Ascending aorta (tissue), 2 donors: Measurements from ENCODE around the gene RASA1. TPM values are rescaled to one million over a fixed set of nuclear protein-coding genes. Genes with fewer than 3 reads are reported as not detected.

Experiments
- DNase-seq, 2 donors: peaks; one replicate each; pipeline ENCODE4 v3.0.0-alpha.2; 2019; ENCODE audit warnings: low spot score in 2 of 2
- H3K27ac ChIP-seq, 2 donors: fragments of 200-600 bp; sonication (generic); one replicate each; pipeline ENCODE4 v1.5.1; 2016 to 2017; ENCODE audit warnings: mild to moderate bottlenecking in 1 of 2
- H3K27me3 ChIP-seq: fragments of 200-600 bp; sonication (generic); one replicate; pipeline ENCODE4 v1.5.1; 2017
- H3K36me3 ChIP-seq, 2 donors: fragments of 200-600 bp; sonication (generic); one replicate each; pipeline ENCODE4 v1.5.1; 2016
- H3K4me1 ChIP-seq, 2 donors: fragments of 200-600 bp; sonication (generic); one replicate each; pipeline ENCODE4 v1.5.1; 2016 to 2017; ENCODE audit warnings: mild to moderate bottlenecking in 1 of 2
- H3K4me3 ChIP-seq, 2 donors: fragments of 200-600 bp; sonication (generic); one replicate each; pipeline ENCODE4 v1.5.1; 2016 to 2017; ENCODE audit warnings: mild to moderate bottlenecking in 1 of 2
- H3K9me3 ChIP-seq, 2 donors: fragments of 200-600 bp; sonication (generic); one replicate each; pipeline ENCODE4 v1.5.1; 2016
- CTCF ChIP-seq, 3 experiments: fragments of 200-600 bp in 2 of 3; fragments of 450-650 bp in 1 of 3; sonication (generic) in 2 of 3; IDR thresholded peaks; one replicate each; pipeline ENCODE4 v1.5.1; 2016 to 2019; ENCODE audit warnings: antibody characterized with exemption in 3 of 3, mild to moderate bottlenecking in 1 of 3, moderate library complexity in 1 of 3
- intact Hi-C: fragments of 100-400 bp; cut with DNase I; formaldehyde crosslinking; loops from one replicate; pipeline ENCODE4 v1.15.1; 2023
- total RNA-seq: library from RNA; depleted of rRNA; stranded (reverse); fragments of >200 nt; gene quantifications from one replicate; pipeline ENCODE4 v1.1.0, GENCODE V29; 2016

Gene RASA1
- total RNA-seq, 1 donor from 2014 or later: 30.5 TPM

- intact Hi-C loops: loop anchor here (10.0 kb wide), 1 partner anchor 846 kb away; the partner anchor contains the start of gene TMEM161B
These were observed 150.8 kb downstream of the RASA1 start for GRCh38 chr5:87418506-87418905.

GRCh38 chr5:87421307-87421706, 153.6 kb downstream of the RASA1 start:
- H3K4me3 ChIP-seq: no peak overlapping the region
- DNase-seq: no peak
- no peaks in the 10 kb centered on the region for H3K27me3 ChIP-seq
- TF ChIP-seq CTCF (IDR thresholded peaks at IDR 0.05): no peak
- no peak overlapping the region for H3K27ac ChIP-seq
- intact Hi-C loops: no loop called here
- no peaks in the 10 kb centered on the region for H3K4me1 ChIP-seq
- H3K9me3 ChIP-seq: no peaks in the 10 kb centered on the region
- no peaks in the 10 kb centered on the region for H3K36me3 ChIP-seq

More at GRCh38 chr5:87418506-87418905, 150.8 kb downstream of the RASA1 start:
- no peaks in the 10 kb centered on the region for H3K27me3 ChIP-seq
- no peaks in the 10 kb centered on the region for H3K36me3 ChIP-seq
- DNase-seq: no peak
- no peak overlapping the region for H3K27ac ChIP-seq
- TF ChIP-seq CTCF (IDR thresholded peaks at IDR 0.05): no peak
- no peak overlapping the region for H3K4me3 ChIP-seq
- H3K4me1 ChIP-seq: no peaks in the 10 kb centered on the region
- H3K9me3 ChIP-seq: no peaks in the 10 kb centered on the region

- Histone ChIP-seq H3K9me3 (no peaks in the 10 kb centered on the region), H3K36me3 (no peaks in the 10 kb centered on the region), H3K4me3 (no peak overlapping the region), H3K27ac (no peak overlapping the region), H3K27me3 (no peaks in the 10 kb centered on the region), H3K4me1 (no peaks in the 10 kb centered on the region)
- TF ChIP-seq CTCF (IDR thresholded peaks at IDR 0.05): no peak
- intact Hi-C loops: no loop called here
- DNase-seq: no peak
These were observed 156.1 kb downstream of the RASA1 start for GRCh38 chr5:87423755-87424154.

- intact Hi-C loops: no loop called here
- no peaks in the 10 kb centered on the region for H3K9me3 ChIP-seq
- no peaks in the 10 kb centered on the region for H3K4me1 ChIP-seq
- no peak overlapping the region for H3K4me3 ChIP-seq
- no peak overlapping the region for H3K27ac ChIP-seq
- no peak for DNase-seq
- H3K36me3 ChIP-seq: no peaks in the 10 kb centered on the region
- no peaks in the 10 kb centered on the region for H3K27me3 ChIP-seq
- TF ChIP-seq CTCF (IDR thresholded peaks at IDR 0.05): no peak
These were observed 163.3 kb downstream of the RASA1 start for GRCh38 chr5:87430863-87431457.

- Histone ChIP-seq H3K27me3 (no peaks in the 10 kb centered on the region), H3K27ac (no peak overlapping the region), H3K36me3 (no peaks in the 10 kb centered on the region), H3K4me3 (no peak overlapping the region), H3K4me1 (no peaks in the 10 kb centered on the region), H3K9me3 (no peaks in the 10 kb centered on the region)
- no peak for TF ChIP-seq CTCF (IDR thresholded peaks at IDR 0.05)
- intact Hi-C loops: no loop called here
- no peak for DNase-seq
These were observed 164.8 kb downstream of the RASA1 start for GRCh38 chr5:87432460-87432859.

- no peak overlapping the region for H3K4me3 ChIP-seq
- no peaks in the 10 kb centered on the region for H3K27me3 ChIP-seq
- no peaks in the 10 kb centered on the region for H3K4me1 ChIP-seq
- H3K9me3 ChIP-seq: no peaks in the 10 kb centered on the region
- intact Hi-C loops: no loop called here
- TF ChIP-seq CTCF (IDR thresholded peaks at IDR 0.05): no peak
- no peak overlapping the region for H3K27ac ChIP-seq
- no peaks in the 10 kb centered on the region for H3K36me3 ChIP-seq
- no peak for DNase-seq
These were observed 166.3 kb downstream of the RASA1 start for GRCh38 chr5:87433945-87434344.
